Retinal pigment epithelial cell (primary cell): ENCODE results near the gene MAST4.
A peak's percentile ranks its signal among the peaks of the same experiment; 100 is the strongest.

Experiments used
- DNase-seq: peaks from one replicate; pipeline ENCODE4 v3.0.0-alpha.2; 2010; ENCODE audit warnings: low read depth
- H3K4me3 ChIP-seq: 2 replicates; pipeline ENCODE4 v1.5.1; 2011; ENCODE audit warnings: mild to moderate bottlenecking, low read length, control low read depth, moderate library complexity
- CTCF ChIP-seq: conservative IDR thresholded peaks from 2 replicates; pipeline ENCODE4 v1.5.1; 2011; ENCODE audit warnings: low read depth, low read length, control low read depth, inconsistent platforms

The MAST4 gene

GRCh38 chr5:66582499-66583165 lies 13.6 kb upstream of the MAST4 start:
- no peak for TF ChIP-seq CTCF
- H3K4me3 ChIP-seq, result no peak overlapping the region
- DNase-seq, result no peak

- TF ChIP-seq CTCF, result no peak
- no peak for DNase-seq
- H3K4me3 ChIP-seq, result no peak overlapping the region
Observed at GRCh38 chr5:66585291-66585690, 10.9 kb upstream of the MAST4 start.

- DNase-seq, result no peak
- no peak overlapping the region for H3K4me3 ChIP-seq
- TF ChIP-seq CTCF, result no peak
Observed at GRCh38 chr5:66587771-66588170, 8.4 kb upstream of the MAST4 start.

- TF ChIP-seq CTCF, result no peak
- no peak for DNase-seq
- peak overlapping the region; percentile 58 for H3K4me3 ChIP-seq
Observed at GRCh38 chr5:66596636-66597182, 516 bp downstream of the MAST4 start.

GRCh38 chr5:66597183-66597757 lies 1.1 kb downstream of the MAST4 start:
- H3K4me3 ChIP-seq, result peak overlapping the region; percentile 47
- DNase-seq, result no peak
- no peak for TF ChIP-seq CTCF

- H3K4me3 ChIP-seq, result no peak overlapping the region
- TF ChIP-seq CTCF, result no peak
- no peak for DNase-seq
Observed at GRCh38 chr5:66602621-66603020, 6.4 kb downstream of the MAST4 start.

GRCh38 chr5:66603164-66603563 lies 7.0 kb downstream of the MAST4 start:
- H3K4me3 ChIP-seq, result no peak overlapping the region
- no peak for DNase-seq
- TF ChIP-seq CTCF, result no peak
